ENCODE measurements around the gene WSCD2. TPM values are rescaled to one million over a fixed set of nuclear protein-coding genes. Genes with fewer than 3 reads are reported as not detected.

Gene WSCD2
- total RNA-seq, 1 experiment from 2014 or later: not detected

DNA sequence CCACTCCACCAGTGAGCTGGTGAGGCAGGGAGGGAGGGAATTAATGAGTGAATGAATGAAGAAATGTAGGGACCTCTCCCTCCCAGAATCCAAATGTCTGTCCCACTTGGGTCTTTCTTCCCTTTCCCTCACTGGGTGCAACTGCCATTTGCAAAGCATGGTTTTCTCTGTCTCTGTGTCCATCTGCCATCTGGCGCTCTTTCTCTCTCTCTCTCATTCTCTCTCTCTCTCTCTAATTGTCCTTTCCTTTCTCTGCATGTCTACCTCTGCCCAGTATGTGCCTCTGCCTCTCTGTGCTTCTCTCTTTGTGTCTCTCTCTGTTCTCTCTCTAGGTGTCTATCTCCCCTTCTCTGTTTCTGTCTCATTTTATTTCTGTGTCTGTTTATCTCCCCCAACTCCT is 107.3 kb downstream of the WSCD2 start:
- no peak for TF ChIP-seq CTCF (IDR thresholded peaks at IDR 0.05; ENCODE audit: insufficient read depth in 1 of 2, low read depth in 1 of 2, low read length in 1 of 2, severe bottlenecking in 1 of 2, unreplicated experiment in 1 of 2)
- intact Hi-C loops (cut with micrococcal nuclease; ENCODE audit: unreplicated experiment): no loop called here
- H3K27ac Mint-ChIP-seq (ENCODE audit: unreplicated experiment): no peak overlapping the region
- Histone ChIP-seq H3K4me3 (ENCODE audit: low read depth, low read length) (no peak overlapping the region), H3K27me3 (replicated peaks; ENCODE audit: control insufficient read depth, insufficient read depth, low read length) (no peaks in the 10 kb centered on the region), H3K36me3 (ENCODE audit: control insufficient read depth, insufficient read depth, low read length) (no peaks in the 10 kb centered on the region), H3K9me3 (no peaks in the 10 kb centered on the region), H3K4me1 (no peaks in the 10 kb centered on the region)
- no peaks in the 10 kb centered on the region for H3K4me1 Mint-ChIP-seq (ENCODE audit: low read depth, unreplicated experiment)
- H3K27me3 Mint-ChIP-seq (ENCODE audit: insufficient read depth, unreplicated experiment): peaks cover 12% of the 10 kb centered on the region
- H3K9me3 Mint-ChIP-seq (ENCODE audit: unreplicated experiment): no peaks in the 10 kb centered on the region
- no peak overlapping the region for H3K4me3 Mint-ChIP-seq (ENCODE audit: unreplicated experiment)
- no peaks in the 10 kb centered on the region for H3K36me3 Mint-ChIP-seq (ENCODE audit: insufficient read depth, unreplicated experiment)
- DNase-seq: no peak
- ChIA-PET POLR2A (no interaction called here), CTCF (no interaction called here)
- BruUV-seq (replicated peaks): no TSS peak

GRCh38 chr12:108237272-108237671 is 108.2 kb downstream of the WSCD2 start:
- intact Hi-C loops (cut with micrococcal nuclease; ENCODE audit: unreplicated experiment): no loop called here
- H3K27me3 ChIP-seq (replicated peaks; ENCODE audit: control insufficient read depth, insufficient read depth, low read length): no peaks in the 10 kb centered on the region
- no peak overlapping the region for H3K27ac Mint-ChIP-seq (ENCODE audit: unreplicated experiment)
- H3K4me1 ChIP-seq: no peaks in the 10 kb centered on the region
- peaks cover 8% of the 10 kb centered on the region for H3K27me3 Mint-ChIP-seq (ENCODE audit: insufficient read depth, unreplicated experiment)
- peak in 1 of 2 experiments; percentile 20 for DNase-seq
- H3K9me3 Mint-ChIP-seq (ENCODE audit: unreplicated experiment): no peaks in the 10 kb centered on the region
- H3K4me3 Mint-ChIP-seq (ENCODE audit: unreplicated experiment): no peak overlapping the region
- POLR2A ChIA-PET: no interaction called here
- no peaks in the 10 kb centered on the region for H3K4me1 Mint-ChIP-seq (ENCODE audit: low read depth, unreplicated experiment)
- BruUV-seq (replicated peaks): no TSS peak
- no peaks in the 10 kb centered on the region for H3K9me3 ChIP-seq
- no peaks in the 10 kb centered on the region for H3K36me3 Mint-ChIP-seq (ENCODE audit: insufficient read depth, unreplicated experiment)
- H3K36me3 ChIP-seq (ENCODE audit: control insufficient read depth, insufficient read depth, low read length): no peaks in the 10 kb centered on the region
- no peak overlapping the region for H3K4me3 ChIP-seq (ENCODE audit: low read depth, low read length)
- peak in 1 of 2 experiments; percentile 19 for TF ChIP-seq CTCF (IDR thresholded peaks at IDR 0.05; ENCODE audit: insufficient read depth in 1 of 2, low read depth in 1 of 2, low read length in 1 of 2, severe bottlenecking in 1 of 2, unreplicated experiment in 1 of 2)
- CTCF ChIA-PET: interaction anchor here (0.6 kb wide), 1 partner anchor 76 kb away, joined by 3 read pairs; no protein-coding TSS in a partner anchor

- Mint-ChIP-seq H3K4me1 (ENCODE audit: low read depth, unreplicated experiment) (no peaks in the 10 kb centered on the region), H3K9me3 (ENCODE audit: unreplicated experiment) (no peaks in the 10 kb centered on the region), H3K4me3 (ENCODE audit: unreplicated experiment) (no peak overlapping the region), H3K27ac (ENCODE audit: unreplicated experiment) (no peak overlapping the region), H3K27me3 (ENCODE audit: insufficient read depth, unreplicated experiment) (peaks cover 8% of the 10 kb centered on the region), H3K36me3 (ENCODE audit: insufficient read depth, unreplicated experiment) (no peaks in the 10 kb centered on the region)
- H3K4me3 ChIP-seq (ENCODE audit: low read depth, low read length): no peak overlapping the region
- CTCF ChIA-PET: no interaction called here
- DNase-seq: no peak
- no peaks in the 10 kb centered on the region for H3K27me3 ChIP-seq (replicated peaks; ENCODE audit: control insufficient read depth, insufficient read depth, low read length)
- POLR2A ChIA-PET: no interaction called here
- no TSS peak for BruUV-seq (replicated peaks)
- no peaks in the 10 kb centered on the region for H3K9me3 ChIP-seq
- H3K4me1 ChIP-seq: no peaks in the 10 kb centered on the region
- TF ChIP-seq CTCF (IDR thresholded peaks at IDR 0.05; ENCODE audit: insufficient read depth in 1 of 2, low read depth in 1 of 2, low read length in 1 of 2, severe bottlenecking in 1 of 2, unreplicated experiment in 1 of 2): no peak
- H3K36me3 ChIP-seq (ENCODE audit: control insufficient read depth, insufficient read depth, low read length): no peaks in the 10 kb centered on the region
- intact Hi-C loops (cut with micrococcal nuclease; ENCODE audit: unreplicated experiment): no loop called here
Measured at GRCh38 chr12:108238474-108238873, 109.4 kb downstream of the WSCD2 start.
